Measurements from ENCODE around the gene FOXO3.

- no peak for TF ChIP-seq CTCF (IDR thresholded peaks at IDR 0.05)
- TF ChIP-seq POLR2A (IDR thresholded peaks at IDR 0.05) = no peak
These were observed 1.8 kb downstream of the FOXO3 start for GRCh38 chr6:108562503-108562993.

Data from lower leg skin (tissue), 3 donors.